Ishikawa (cell line): ENCODE data around the gene TSHZ3.

ENCODE experiments used
- CEBPB ChIP-seq: IDR thresholded peaks from 2 replicates; pipeline ENCODE4 v1.6.1; 2012
- CREB1 ChIP-seq: IDR thresholded peaks from 2 replicates; pipeline ENCODE4 v1.6.1; 2012; ENCODE audit warnings: low read depth
- EGR1 ChIP-seq: IDR thresholded peaks from 2 replicates; pipeline ENCODE4 v1.6.1; 2012
- EP300 ChIP-seq: IDR thresholded peaks from 2 replicates; pipeline ENCODE4 v1.6.1; 2012; ENCODE audit warnings: borderline replicate concordance
- FOXM1 ChIP-seq: IDR thresholded peaks from 2 replicates; pipeline ENCODE4 v1.6.1; 2012; ENCODE audit warnings: low read depth, borderline replicate concordance
- NFIC ChIP-seq: IDR thresholded peaks from 2 replicates; pipeline ENCODE4 v1.6.1; 2012
- RAD21 ChIP-seq: IDR thresholded peaks from 2 replicates; pipeline ENCODE4 v1.6.1; 2012; ENCODE audit warnings: low read depth
- TAF1 ChIP-seq: IDR thresholded peaks from 2 replicates; pipeline ENCODE4 v1.6.1; 2012; ENCODE audit warnings: low read depth, mild to moderate bottlenecking
- TCF12 ChIP-seq: IDR thresholded peaks from 2 replicates; pipeline ENCODE4 v1.6.1; 2012; ENCODE audit warnings: low read depth
- TEAD4 ChIP-seq: IDR thresholded peaks from 2 replicates; pipeline ENCODE4 v1.6.1; 2012
- YY1 ChIP-seq: IDR thresholded peaks from 2 replicates; pipeline ENCODE4 v1.6.1; 2012; ENCODE audit warnings: low read depth
- ZBTB7A ChIP-seq: IDR thresholded peaks from 2 replicates; pipeline ENCODE4 v1.6.1; 2012; ENCODE audit warnings: low read depth
- TF ChIP-seq, protein P1 (sequence below): IDR thresholded peaks from 2 replicates; pipeline ENCODE4 v1.6.1; 2012
- TF ChIP-seq, protein P2 (sequence below): IDR thresholded peaks from 2 replicates; pipeline ENCODE4 v1.6.1; 2012; ENCODE audit warnings: low read depth, mild to moderate bottlenecking
- TF ChIP-seq, protein P3 (sequence below): IDR thresholded peaks from 2 replicates; pipeline ENCODE4 v1.6.1; 2012

Gene TSHZ3

DNA sequence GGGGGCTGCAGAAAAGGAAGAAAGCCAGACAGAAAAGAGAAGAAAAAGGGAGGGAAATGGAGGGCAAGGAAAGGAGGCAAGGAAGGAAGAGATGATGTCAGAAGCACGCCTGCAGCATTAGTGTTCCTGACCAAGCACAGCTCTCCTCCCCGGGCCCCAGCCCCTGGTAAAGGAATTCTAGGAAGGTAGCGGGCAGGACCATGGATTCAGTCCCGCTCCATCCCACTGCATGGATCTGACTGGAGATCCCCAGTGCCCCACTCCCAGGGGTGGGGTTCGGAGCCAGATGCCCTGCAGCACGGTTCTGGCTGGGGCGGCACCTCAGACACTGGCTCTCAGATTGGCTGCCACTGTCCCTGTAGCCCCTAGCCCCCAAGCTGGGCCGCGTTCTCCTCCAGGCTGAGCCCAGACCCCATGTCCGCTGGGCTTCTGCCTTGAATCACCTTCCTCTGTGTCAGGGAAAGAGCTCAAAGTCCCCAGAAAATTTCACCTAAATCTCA, 59.8 kb downstream of the TSHZ3 start:
- TF ChIP-seq CEBPB (no peak), TAF1 (no peak), CREB1 (no peak), TCF12 (no peak)
- TF ChIP-seq, protein P1, sequence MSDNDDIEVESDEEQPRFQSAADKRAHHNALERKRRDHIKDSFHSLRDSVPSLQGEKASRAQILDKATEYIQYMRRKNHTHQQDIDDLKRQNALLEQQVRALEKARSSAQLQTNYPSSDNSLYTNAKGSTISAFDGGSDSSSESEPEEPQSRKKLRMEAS: no peak
- TF ChIP-seq, protein P2, sequence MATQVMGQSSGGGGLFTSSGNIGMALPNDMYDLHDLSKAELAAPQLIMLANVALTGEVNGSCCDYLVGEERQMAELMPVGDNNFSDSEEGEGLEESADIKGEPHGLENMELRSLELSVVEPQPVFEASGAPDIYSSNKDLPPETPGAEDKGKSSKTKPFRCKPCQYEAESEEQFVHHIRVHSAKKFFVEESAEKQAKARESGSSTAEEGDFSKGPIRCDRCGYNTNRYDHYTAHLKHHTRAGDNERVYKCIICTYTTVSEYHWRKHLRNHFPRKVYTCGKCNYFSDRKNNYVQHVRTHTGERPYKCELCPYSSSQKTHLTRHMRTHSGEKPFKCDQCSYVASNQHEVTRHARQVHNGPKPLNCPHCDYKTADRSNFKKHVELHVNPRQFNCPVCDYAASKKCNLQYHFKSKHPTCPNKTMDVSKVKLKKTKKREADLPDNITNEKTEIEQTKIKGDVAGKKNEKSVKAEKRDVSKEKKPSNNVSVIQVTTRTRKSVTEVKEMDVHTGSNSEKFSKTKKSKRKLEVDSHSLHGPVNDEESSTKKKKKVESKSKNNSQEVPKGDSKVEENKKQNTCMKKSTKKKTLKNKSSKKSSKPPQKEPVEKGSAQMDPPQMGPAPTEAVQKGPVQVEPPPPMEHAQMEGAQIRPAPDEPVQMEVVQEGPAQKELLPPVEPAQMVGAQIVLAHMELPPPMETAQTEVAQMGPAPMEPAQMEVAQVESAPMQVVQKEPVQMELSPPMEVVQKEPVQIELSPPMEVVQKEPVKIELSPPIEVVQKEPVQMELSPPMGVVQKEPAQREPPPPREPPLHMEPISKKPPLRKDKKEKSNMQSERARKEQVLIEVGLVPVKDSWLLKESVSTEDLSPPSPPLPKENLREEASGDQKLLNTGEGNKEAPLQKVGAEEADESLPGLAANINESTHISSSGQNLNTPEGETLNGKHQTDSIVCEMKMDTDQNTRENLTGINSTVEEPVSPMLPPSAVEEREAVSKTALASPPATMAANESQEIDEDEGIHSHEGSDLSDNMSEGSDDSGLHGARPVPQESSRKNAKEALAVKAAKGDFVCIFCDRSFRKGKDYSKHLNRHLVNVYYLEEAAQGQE: no peak

DNA sequence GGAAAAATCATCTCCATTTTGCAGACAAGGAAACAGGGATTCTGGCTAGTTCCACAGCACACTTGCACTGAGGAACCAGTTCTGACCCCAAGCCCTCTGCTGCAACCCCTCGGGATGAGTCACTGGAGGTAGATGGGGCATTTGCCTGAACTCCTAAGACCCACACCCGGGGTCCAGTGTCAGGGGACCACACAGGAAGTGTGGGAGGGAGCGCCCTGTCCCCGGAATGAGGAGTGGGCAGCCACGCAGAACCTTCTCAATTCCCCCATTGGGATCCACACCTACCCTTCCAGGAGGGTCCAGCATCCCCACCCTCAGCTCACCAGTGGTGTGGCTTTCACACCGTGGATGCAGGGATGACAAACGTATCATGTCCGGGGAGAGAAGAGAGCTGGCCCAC, 62.7 kb downstream of the TSHZ3 start:
- TF ChIP-seq EGR1 (no peak), TAF1 (no peak), RAD21 (no peak), CREB1 (no peak), YY1 (no peak), TEAD4 (no peak), CEBPB (no peak)
- TF ChIP-seq, protein P1: no peak
- TF ChIP-seq, protein P2: no peak

DNA sequence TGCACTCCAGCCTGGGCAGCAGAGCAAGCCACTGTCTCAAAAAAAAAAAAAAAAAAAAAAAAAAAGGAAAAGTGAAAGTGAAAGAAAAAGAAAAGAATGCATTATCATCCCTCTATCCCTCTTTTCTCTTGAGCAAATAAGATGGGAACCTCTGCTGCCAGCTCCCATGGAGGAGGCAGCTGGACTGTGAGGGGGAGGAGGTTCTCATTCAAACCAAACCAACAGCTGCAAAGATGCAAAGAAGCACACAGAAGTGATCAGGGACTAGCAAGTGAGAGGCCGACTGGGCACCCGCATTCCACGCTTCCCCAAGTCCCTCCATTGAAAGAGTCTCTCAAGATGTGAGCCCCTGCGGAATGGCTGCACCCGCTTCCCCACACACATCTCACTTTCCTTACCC, 63.5 kb downstream of the TSHZ3 start:
- TF ChIP-seq RAD21: no peak
- TF ChIP-seq, protein P1: no peak
- TF ChIP-seq YY1: no peak
- TF ChIP-seq EGR1: no peak
- TF ChIP-seq TCF12: no peak
- TF ChIP-seq TEAD4: no peak
- TF ChIP-seq, protein P2: no peak
- TF ChIP-seq, protein P3, sequence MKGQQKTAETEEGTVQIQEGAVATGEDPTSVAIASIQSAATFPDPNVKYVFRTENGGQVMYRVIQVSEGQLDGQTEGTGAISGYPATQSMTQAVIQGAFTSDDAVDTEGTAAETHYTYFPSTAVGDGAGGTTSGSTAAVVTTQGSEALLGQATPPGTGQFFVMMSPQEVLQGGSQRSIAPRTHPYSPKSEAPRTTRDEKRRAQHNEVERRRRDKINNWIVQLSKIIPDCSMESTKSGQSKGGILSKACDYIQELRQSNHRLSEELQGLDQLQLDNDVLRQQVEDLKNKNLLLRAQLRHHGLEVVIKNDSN: no peak

DNA sequence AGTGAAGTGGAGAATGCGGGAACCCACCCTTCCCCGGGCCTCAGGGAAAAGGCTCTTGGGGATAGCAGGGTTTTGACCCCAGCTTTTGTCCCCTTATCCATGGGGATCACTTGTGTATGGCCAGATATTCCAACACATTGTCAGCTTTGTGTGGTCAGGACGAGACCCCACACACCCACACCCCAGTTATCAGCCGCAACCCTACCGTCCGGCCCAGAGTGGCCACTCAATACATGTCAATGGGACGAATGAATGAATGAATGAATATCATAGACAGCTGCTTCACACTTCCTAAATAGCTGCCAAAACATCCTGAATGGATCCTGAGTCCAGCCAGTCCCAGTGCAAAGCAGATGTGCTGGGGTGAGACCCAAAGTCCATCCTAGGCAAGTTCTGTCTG, 64.6 kb downstream of the TSHZ3 start:
- no peak for TF ChIP-seq EP300
- TF ChIP-seq TEAD4: no peak
- no peak for TF ChIP-seq FOXM1
- TF ChIP-seq CREB1: no peak
- no peak for TF ChIP-seq TCF12
- no peak for TF ChIP-seq RAD21
- TF ChIP-seq NFIC: no peak

DNA sequence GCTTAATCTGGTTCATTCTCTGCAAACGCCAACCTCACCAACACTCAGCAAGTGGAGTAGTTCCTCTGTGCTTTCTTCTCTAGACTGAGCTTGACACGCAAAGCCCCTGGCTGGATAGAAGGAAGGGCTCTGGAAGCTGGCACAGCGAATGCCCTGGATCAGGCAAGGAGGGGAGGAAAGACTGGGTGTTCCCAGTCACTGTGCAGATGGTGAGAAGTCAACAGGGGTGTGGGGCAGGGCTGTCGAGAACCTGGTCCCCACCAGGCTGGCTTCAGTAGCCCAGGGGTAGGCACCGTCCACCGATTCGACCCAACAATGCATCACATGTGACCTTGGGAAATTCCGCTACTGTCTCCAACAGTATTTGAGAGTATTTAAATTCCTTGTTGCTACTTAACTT, 65.5 kb downstream of the TSHZ3 start:
- no peak for TF ChIP-seq ZBTB7A
- no peak for TF ChIP-seq EP300

DNA sequence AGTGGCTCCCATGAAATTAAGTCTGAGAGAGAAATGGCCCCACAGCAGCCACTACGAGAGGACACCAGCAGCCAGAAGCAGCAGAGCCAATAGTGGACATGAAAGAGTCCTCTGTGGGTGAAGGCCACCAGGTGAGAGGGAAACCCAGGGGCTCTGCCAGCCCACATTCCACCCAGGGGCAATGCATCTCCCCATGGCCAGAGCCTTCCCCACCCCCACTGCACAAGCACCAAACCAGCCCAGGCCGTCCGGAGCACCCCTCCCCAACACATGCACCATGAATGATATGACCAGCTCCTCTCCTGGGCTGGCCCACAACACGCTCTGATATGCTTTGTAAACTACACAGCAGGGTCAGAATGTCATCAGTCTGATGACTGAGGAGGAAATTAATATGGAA, 66.9 kb downstream of the TSHZ3 start:
- no peak for TF ChIP-seq EP300
- TF ChIP-seq, protein P2: no peak
- no peak for TF ChIP-seq FOXM1
- TF ChIP-seq TCF12: no peak
- TF ChIP-seq NFIC: no peak
- no peak for TF ChIP-seq CEBPB
- TF ChIP-seq RAD21: no peak
- no peak for TF ChIP-seq YY1
- no peak for TF ChIP-seq CREB1
- no peak for TF ChIP-seq TAF1
- TF ChIP-seq ZBTB7A: no peak
- TF ChIP-seq, protein P3: no peak
- TF ChIP-seq, protein P1: no peak
- TF ChIP-seq TEAD4: no peak
- no peak for TF ChIP-seq EGR1
